Muscle of arm (tissue), 14 donors: ENCODE data around the gene SOHLH1. TPM values are rescaled to one million over a fixed set of nuclear protein-coding genes. Genes with fewer than 3 reads are reported as not detected.

Experiments
- DNase-seq: peaks from one replicate; pipeline ENCODE4 v3.0.0-alpha.2; 2013
- long read RNA-seq, 11 donors: transcript quantifications; one replicate each; lab custom pipeline, GENCODE V29; 2026
- polyA plus RNA-seq, 12 donors: library from polyadenylated mRNA; unstranded; fragments of 120-200 nt; gene quantifications; one replicate each; pipeline ENCODE4 v1.2.1, GENCODE V29; 2013; ENCODE audit not compliant: insufficient read length in 12 of 12

SOHLH1 gene, protein sequence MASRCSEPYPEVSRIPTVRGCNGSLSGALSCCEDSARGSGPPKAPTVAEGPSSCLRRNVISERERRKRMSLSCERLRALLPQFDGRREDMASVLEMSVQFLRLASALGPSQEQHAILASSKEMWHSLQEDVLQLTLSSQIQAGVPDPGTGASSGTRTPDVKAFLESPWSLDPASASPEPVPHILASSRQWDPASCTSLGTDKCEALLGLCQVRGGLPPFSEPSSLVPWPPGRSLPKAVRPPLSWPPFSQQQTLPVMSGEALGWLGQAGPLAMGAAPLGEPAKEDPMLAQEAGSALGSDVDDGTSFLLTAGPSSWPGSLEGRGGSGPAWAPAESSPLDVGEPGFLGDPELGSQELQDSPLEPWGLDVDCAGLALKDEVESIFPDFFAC
- under 1 TPM in 6 of 12 donors, not detected in 6; 0.10 to 0.30 (median 0.13) TPM for polyA plus RNA-seq
- long read RNA-seq, donor 1, result 0 reads
- long read RNA-seq, donor 2, result 0 reads
- long read RNA-seq, donor 3, result 0 reads
- long read RNA-seq, donor 4, result 0 reads
- long read RNA-seq, donor 5, result 0 reads
- long read RNA-seq, donor 6, result 0 reads
- long read RNA-seq, donor 7, result 0 reads
- long read RNA-seq, donor 8, result 0 reads
- long read RNA-seq, donor 9, result 0 reads
- long read RNA-seq, donor 10, result 0 reads
- long read RNA-seq, donor 11, result 0 reads

DNA sequence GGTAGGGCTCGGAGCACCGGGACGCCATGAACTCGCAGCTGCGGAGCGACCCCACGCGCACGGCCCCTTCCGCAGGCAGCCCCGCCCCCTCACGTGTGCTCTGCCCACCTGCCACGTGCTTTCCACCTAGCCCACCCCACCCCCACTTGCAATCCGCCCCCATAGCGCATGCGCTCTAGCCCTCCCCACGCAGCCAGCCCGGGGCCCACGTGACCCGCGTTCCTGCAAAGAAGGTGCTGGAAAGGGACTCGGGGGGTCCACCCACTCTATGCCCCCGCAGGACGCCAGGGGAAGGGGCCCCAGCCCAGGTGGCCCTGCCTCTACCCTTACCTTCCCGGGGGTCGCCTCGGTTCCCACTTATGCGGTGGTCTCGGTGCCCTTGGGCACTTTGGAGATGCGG is at the start of gene SOHLH1:
Gene SOHLH1, minus strand, starts transcription at position 42 of the 400 bp plus-strand sequence. Its CDS starts 14 bp downstream, at position 28.
- DNase-seq, result no peak

DNA sequence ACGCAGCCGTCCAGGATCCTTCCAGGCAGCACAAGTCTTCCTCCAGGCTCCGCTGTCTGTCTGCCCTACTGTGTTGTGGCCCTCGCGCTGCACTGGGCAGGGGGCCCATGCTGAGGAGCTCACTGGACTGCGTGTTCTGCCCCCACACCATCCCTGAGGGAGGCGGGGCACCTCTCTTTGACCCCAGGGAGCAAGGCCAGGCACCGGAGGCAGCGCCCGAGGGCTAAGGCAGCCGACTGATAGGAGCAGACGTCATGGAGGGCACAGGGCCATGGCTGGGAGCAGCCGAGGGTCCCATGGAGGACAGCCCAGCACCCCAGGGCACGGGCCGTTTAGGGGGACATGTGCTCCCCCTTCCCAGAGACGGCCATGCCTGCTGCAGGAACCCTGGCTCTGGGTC is 49.4 kb upstream of the SOHLH1 start:
- no peak for DNase-seq

DNA sequence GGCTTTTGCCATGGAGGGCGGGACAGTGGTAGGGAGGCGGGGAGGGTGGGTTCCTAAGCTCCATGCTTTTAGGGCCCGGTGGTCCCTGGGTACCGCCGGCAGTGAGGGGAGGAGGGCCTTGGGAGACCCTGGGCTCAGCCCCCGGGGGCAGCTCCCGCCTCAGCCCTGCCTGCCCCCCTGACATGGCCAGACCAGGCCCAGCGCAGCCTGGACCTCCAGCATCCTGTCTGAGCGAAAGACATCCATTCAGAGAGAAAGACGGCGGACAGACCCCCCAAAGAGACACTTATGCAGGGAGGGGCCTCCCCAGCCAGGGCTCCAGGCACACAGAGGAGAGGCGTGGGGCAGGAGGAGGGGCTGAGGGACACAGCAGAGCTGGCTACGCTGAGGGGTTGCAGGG is 48.0 kb upstream of the SOHLH1 start:
- no peak for DNase-seq

DNA sequence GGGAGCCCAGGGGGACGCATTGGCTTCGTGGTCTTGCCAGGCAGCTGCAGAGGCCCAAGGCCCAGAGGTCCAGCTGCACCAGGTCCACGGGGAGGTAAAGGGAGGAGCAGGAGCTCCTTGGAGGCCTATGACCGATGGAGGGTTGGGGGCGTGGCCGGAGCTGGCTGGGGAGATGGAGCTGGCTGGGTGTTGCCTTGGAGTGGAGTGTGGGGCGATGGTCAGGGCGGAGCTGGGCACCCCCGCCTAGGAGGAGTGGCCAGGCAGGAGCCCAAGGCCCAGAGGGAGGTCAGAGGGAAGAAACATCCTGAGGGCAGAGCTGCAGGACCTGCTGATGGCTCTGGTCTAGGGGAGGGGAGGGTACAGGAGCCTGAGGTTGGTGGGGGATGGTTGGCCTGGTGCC is 47.3 kb upstream of the SOHLH1 start:
- DNase-seq, result no peak

DNA sequence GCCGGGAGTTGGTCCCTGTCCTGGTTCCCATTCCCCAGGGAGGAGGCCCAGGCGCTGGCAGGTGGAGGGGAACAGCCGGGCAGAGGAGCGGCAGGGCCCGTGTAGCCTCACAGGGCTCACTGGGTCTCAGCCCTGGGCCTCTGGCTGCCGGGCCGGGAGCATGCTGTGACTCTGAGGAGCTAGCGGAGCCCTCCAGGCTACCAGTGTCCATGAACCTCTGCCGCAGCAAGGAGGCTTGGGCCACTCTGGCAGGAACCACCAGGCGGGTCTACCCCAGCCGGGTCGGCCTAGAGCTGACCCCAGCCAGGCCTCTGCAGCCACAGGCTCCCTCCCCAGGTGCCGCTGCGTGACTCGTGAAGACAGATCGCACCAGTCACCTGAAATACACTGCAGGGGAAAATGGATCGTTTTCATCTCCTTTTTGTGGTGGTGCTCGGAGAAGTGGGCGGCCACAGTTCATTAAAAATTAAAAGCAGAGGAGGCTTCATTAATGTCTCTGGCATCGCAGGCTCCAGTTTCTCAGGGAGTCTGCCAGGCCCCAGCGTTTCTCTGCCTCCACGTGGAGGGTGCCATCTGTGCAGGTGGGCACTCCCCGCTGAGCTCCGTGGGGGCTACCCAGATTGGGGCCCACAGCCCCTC is 46.5 kb upstream of the SOHLH1 start:
- DNase-seq, result no peak

DNA sequence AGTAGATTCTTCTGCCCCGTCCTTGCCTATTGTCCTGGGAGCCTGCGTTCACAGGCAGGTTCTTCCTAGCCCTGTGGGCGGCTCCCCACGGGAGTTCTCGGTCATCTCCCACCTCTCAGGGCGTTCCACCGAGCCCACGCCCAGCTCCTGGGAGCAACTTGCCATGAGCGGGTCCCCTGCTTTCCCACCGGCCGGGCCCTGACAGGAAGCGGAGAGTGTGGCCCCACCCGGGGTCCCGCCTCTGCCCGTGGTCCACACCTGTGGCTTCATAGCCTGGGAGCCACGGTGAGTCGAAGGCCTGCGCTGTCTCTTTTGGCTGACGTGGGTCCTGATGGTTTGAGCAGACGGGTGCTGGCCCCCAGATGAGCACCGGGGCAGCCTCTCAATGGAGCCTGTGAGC is 45.9 kb upstream of the SOHLH1 start:
- no peak for DNase-seq

DNA sequence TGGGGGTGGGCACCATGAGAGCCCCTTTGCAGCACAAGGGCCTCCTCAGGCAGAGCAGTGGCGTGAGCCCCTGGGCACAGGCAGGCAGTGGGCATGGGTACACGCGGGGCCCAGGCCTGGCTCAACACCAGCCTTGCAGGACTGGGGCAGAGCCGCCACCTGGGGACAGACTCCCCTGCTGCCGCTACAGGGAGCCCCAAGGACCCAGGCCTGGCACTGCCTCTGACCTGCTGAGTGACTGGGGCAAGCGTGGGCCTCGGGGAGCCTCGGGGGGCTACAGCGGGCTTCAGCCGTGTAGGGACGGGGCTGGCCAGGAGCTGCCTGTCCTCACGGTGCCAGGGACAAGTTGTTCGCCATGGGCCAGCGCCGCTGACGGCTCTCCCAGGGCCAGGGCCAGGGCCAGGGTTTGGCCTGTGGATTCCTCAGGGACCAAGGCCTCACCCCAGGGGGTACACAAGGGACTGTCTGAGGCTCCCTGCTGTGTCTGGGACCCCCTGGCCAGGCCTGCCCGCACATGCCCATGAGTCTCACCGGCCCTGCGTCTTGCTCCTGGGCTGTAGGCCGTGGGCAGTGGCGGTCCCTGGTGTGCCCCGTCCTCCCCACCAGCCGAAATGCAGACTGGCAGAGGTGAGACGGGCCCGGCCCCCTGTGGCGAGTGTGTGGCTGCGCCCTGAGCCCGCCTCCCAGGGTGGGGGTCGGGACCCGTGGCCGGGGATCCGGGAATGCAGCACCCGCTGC is 45.2 kb upstream of the SOHLH1 start:
- no peak for DNase-seq

DNA sequence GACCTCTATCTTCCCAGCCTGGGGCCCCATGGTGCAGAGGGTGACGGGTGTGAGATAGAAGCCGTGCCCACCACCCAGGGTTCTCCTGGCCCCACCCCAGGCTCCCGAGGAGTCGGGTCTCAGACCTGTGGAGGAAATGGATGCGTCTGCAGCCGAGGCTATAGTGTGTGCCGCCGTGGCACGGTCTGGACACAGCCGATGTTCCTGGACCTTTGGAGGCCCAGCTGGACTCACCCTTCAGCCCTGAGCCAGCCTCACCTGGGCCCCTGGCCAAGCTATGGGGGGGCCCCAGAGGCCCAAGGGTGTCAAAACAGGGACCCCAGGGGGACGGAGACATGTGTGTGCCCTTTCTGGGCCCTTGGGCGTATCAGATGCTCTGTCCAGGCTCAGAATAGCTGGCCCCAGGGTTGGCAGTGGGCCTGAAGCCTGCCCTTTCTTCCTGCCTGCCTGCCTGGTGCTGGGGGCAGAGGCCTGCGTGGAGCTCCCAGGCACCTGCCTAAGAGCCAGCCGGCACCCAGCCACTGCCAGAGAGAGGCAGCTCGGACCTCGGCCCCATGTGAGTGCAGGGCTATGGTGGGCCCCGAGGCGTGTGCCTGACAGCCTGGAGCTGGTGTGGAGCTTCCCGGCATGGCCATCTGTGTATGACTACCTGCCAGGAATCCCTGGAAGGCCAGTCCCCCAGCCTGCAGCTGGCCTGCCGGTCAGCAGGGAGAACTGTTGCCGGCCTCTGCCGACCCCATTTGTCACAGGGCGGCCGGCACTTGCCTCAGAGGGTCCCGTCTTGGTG is 44.5 kb upstream of the SOHLH1 start:
- no peak for DNase-seq

DNA sequence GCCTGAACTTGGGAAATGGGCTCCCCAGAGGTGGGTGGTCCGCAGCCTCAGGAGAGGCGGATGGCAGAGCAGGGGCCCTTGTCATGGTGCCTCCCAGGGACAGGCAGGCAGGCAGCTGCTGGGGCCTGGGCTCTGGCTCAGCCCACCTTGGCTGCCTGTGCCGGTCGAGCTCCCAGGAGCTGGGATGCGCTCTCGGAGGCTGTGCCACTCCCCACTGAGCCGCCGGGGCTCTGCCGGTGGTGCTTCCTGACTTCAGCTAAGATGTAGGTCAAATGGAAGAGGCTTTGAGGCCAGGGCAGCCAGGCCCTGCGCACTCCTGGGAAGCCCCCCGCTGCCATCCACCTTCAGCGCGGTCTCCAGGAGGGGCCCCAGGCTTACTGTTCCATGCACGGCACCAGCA is 43.7 kb upstream of the SOHLH1 start:
- DNase-seq, result no peak

DNA sequence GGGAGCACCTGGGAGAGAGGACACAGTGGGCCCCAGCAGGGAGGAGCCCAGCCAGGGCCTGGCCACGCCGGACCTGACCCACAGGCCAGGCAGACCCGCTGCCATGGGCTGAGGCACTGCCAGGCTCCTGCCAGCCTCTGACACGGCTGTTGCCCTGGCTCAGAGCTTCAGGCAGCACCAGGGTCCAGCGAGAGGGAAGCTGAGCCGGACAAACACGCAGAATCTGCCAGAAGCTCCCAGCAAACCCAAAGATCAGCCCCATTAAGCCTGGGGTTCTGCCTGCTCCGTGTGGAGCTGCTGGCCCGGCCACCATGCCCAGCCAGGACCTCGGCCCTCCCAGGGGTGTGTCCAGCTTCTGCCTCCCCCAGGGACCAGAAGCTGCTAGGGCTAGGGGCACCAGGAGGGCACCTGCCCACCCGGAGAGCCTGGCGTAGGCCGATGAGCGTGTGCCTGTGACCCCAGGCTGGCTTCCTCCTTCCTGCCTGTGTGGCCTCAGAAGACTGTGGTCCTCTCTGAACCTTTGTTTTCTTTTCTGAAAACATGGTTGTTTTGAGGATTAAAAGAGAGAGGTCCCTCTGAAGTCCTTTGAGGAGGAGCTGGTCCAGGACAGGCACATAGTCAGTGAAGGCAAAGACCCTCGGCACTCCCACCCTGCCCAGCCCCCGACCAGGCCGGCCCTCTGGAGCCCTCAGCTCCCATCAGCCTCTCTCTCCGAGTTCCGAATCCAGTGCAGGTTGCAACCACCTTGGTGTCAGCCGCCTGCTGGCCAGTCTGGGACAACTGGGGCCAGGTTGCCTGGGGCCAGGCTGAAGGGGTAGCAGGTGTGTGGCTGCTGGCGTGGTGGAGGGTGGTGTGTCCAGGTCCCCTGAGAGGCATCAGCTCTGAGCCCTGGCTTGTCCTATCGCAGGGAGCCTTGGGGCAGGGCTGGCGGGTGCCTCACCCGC is 42.3 kb upstream of the SOHLH1 start:
- no peak for DNase-seq

DNA sequence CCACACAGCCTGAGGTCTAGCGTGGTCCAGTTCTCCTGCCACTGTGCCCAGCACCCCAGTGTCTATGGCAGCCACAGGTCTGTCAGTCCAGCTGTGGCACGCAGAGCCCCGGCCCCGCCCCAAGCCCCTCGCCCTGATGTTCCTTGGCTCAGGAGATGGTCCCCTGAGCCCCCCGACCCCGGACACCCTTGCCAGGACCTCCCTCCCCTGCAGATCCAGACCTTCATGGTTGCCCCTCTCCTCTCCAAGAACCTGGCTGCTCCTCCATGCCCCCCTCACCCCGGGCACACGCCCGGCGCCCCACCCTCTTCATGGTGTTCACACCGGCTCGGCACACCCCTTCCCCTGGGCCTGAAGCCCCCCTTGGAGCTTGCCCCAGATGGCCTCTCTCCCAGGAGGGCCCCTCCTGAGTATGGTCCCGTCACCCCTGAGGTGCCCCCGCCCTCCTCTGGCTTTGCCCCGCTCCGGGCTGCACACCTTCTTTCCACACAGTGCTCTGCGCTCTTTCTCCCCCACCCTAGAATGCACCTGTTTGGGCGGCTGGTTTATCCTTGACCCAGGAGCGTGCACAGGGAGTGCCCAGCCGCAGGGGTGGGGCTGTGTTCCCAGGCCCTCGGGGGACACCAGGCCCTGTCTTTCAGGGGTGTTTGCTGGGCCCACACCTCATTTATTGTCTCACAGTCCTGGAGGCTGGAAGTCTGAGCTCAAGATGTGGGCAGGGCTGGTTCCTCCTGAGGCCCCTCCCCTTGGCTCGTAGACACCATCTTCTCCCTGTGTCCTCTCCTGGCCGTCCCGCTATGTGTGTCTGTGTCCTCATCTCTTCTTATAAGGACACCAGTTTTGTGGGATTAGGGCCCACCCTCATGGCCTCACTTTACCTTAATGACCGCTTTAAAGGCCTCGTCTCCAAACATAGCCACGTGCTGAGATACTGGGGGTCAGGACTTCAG is 40.3 kb upstream of the SOHLH1 start:
- DNase-seq, result no peak

DNA sequence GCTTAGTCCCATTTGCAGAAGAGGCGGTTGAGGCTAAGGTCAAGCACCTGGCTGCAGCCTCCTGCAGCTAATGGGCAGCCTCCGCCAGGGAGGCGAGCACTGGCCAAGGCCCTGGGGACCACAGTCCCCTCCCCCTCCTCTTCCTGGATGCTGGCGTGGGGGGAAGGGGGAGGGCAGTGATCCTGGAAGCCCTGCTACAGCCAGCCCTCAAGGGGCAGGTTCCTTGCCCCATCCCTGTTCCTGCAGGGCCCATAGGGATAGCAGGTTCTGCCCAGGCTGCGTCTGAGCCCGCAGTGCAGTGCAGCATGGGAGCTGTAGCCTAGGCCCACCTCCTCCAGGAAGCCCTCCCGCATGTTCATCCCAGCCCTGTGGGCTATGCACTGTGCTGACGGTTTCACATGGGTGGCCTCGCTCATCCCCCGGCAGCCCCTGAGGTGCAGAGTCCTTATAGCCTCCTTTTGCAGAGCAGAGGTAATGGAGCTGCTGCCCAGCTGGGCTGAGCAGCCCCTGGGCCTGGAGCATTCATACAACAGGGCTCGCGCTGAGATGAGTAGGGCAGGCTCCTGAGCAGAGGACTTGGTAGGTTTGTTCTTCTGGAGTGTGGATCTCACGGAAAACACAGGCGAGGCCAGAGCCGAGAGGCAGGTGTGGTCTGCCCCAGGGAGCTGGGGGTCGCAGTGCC is 38.7 kb upstream of the SOHLH1 start:
- DNase-seq, result no peak

DNA sequence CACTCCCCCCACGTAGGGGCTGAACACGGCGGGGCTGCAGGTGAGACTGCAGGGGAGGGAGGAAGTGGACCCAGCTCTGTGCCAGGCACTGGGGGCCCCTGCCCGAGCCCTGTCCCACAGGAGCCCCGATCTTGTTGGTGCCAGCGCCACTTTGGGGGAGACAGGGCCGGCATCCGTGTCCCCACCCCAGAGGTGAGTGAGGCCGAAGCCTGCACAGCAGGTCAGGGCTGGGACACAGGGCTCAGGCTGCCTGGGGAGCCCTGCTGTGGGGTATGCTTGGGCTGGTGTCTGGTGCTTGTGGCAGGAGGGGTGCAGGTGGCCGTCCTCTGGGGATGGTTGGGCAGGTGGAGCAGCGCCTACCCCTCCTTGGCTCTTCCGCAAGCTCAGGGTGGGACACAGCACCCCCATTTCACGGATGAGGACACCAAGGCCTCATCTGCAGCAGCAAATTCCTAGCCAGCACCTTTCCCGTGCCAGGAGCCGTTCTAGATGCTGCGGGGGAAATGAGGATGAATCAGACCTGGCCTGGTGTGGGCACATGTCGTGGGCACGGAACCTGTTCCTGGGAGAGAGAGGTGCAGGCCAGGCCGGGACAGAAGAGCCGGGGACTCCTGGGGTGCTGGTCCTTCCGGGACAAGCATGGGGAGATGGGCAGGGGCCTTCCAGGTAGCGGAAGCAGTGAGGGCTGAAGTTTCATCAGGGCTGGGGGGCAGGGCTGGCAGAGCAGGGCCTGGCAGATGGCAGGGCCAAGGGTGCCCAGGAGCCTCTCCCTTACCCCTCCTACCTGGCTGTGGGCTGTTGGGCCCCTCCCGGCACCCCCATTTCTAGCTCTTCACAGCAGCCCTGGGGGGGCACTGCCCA is 37.9 kb upstream of the SOHLH1 start:
- no peak for DNase-seq

DNA sequence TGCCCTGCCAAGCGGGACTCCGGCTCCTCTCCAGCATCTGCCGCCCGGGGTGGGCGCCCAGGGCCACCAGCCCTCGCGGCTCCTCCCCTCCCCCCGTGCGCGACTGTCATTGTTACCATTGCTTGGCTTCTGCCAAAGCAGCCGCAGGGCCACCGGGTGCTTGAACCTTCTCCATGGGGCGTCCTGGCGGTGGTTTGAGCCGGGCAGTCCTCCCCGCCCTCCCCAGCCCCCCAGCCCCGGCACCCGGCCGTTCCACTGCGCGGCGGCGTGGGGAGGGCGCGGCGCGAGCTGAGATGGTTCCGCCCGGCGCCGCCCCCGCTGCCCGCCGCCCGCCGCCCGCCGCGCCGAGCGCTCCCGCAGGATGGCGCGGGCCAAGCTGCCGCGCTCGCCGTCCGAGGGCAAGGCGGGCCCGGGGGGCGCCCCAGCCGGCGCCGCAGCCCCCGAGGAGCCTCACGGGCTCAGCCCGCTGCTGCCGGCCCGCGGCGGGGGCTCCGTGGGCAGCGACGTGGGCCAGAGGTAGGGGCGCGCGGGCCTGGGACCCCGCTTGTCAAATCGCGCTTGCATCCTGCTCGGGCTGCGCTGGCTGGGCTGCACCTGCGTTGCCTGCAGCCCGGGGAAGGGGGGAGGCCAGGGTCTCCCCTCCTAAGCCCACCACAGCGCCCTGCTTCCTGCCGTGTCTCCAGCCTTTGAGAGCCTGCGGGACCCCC is 37.1 kb upstream of the SOHLH1 start:
- DNase-seq, result no peak

DNA sequence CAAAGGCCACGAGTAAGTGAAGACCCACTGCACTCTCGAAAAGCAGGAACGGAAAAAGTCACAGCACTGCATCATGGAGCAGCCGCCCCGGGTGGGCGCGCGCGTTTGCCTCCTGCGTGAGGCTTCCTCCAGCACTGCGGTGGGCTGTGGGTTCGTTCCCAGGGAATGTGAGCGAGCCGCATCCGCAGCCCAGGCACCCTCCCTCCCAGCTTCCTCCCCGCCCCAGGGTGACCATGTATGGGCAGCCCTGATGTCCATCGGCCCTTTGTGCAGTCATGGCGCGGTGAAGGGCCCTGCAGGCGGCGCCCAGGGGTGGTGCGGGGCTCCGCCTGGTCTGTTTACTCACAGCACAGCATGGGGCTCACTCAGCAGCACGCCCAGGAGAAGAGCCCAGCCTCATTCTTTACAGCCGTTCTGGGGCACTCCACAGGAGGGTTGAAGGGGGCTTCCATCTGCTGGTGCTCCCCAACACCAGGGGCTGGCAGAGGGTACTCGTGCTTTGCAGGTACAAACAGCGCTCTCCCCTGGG is 35.4 kb upstream of the SOHLH1 start:
- no peak for DNase-seq

DNA sequence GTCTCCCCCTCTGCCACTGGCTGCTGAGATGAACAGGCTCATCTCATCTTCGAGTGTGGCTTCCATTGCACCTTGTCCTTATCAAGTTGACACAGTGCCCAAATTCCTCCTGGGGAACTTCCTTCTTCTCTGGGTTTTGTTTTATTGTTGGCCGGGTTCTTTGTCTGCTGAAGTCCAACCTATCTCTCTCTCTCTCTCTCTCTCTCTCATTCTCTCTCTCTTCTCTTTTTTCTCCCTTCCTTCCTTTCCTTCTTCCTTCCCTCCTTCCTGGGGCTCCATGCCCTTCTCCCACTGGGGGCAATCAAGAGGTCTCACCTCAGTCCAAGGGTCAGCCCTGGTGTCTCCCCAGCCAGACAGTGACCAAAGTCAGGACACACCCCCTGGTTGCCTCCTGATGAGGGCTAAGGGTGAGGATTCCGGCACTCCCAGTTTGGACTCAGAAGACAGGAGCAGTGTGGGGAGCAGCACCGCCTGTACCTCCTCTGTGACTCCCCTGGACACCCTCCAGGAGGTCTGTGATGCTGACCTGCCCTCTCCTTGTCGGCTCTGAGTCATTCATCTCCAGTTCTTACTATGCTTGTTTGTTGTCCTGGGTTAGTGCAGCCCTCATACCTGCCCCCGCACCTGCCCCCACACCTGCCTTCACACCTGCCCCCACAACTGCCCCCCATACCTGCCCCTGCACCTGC is 33.4 kb upstream of the SOHLH1 start:
- DNase-seq, result no peak
